Measurements from ENCODE around the gene F11R. TPM values are rescaled to one million over a fixed set of nuclear protein-coding genes. Genes with fewer than 3 reads are reported as not detected.

Gene F11R
- total and polyA plus RNA-seq, 2 experiments from 2014 or later = 0.53 to 0.76 TPM

DNA sequence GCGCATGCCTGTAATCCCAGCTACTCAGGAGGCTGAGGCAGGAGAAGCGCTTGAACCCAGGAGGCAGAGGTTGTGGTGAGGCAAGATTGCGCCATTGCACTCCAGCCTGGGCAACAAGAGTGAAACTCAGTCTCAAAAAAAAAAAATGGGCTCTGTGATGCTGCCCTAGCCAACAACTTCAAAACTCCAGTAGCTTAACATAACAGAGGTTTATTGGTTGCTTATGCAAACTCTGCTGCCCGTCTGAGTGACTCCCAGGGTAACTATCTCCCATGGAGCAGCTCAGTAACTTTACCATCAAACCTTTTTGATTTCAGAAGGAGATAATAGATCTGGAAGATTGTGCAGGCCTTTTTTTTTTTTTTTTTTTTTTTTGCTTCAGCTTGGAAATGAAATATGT is 47.5 kb downstream of the F11R start:
- H3K4me1 ChIP-seq (ENCODE audit: insufficient read depth) = no peaks in the 10 kb centered on the region
- H3F3A ChIP-seq (ENCODE audit: insufficient read depth) = no peaks in the 10 kb centered on the region
- in situ Hi-C loops (cut with MboI) = no loop called here
- H3K27me3 ChIP-seq (replicated peaks; ENCODE audit: insufficient read depth) = peaks cover 14% of the 10 kb centered on the region; the same call in 1 of the 2 replicates
- no peak overlapping the region for H3K4me3 ChIP-seq
- H2AFZ ChIP-seq = no peak overlapping the region
- H3K9ac ChIP-seq = no peak overlapping the region
- no peaks in the 10 kb centered on the region for H3K36me3 ChIP-seq (ENCODE audit: low read depth)
- TF ChIP-seq EZH2phosphoT487 (IDR thresholded peaks at IDR 0.05; ENCODE audit: insufficient read depth, low read depth) (no peak), EZH2 (IDR thresholded peaks at IDR 0.05; ENCODE audit: insufficient read depth, poor library complexity, severe bottlenecking) (no peak)
- no peaks in the 10 kb centered on the region for H4K20me1 ChIP-seq (ENCODE audit: insufficient read depth)
- H3K27ac ChIP-seq = no peak overlapping the region
- no peaks in the 10 kb centered on the region for H3K9me2 ChIP-seq (ENCODE audit: insufficient read depth)
- no peaks in the 10 kb centered on the region for H3K9me3 ChIP-seq (ENCODE audit: low read depth)
- WGBS, 2 experiments (ENCODE audit: low coverage in 1 of 2, low lambda C conversion rate in 2 of 2, missing lambda C conversion rate in 2 of 2) = 57 to 58% methylated on average over 4 of the region's 4 CpGs
- H3K4me2 ChIP-seq (ENCODE audit: unreplicated experiment) = no peak overlapping the region
- DNase-seq = no peak
- H3K79me2 ChIP-seq (ENCODE audit: insufficient read depth) = no peaks in the 10 kb centered on the region

DNA sequence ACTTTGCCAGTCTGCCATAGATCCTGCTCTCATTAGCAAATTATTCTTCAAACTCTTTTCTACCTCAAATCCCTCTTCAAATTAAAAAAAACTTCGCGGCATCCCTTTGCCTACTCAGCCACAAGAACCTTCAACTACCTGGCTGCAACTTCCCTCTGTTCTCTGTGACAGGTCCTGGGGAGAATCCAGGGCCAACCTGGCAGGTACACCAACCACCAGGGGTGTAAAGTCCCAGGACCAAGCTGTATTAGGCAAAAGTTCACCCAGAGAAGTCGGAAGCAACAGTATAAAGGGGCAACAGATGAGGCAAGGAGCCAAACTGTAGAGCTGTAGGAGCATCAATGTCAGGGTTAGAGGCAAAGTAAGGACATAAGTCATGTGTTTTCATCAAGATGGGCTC is 48.0 kb downstream of the F11R start:
- Histone ChIP-seq H2AFZ (no peak overlapping the region), H3K27ac (no peak overlapping the region), H3F3A (ENCODE audit: insufficient read depth) (no peaks in the 10 kb centered on the region), H3K9ac (no peak overlapping the region), H3K9me2 (ENCODE audit: insufficient read depth) (no peaks in the 10 kb centered on the region), H3K4me2 (ENCODE audit: unreplicated experiment) (no peak overlapping the region), H4K20me1 (ENCODE audit: insufficient read depth) (no peaks in the 10 kb centered on the region), H3K79me2 (ENCODE audit: insufficient read depth) (no peaks in the 10 kb centered on the region), H3K4me1 (ENCODE audit: insufficient read depth) (no peaks in the 10 kb centered on the region), H3K36me3 (ENCODE audit: low read depth) (no peaks in the 10 kb centered on the region), H3K27me3 (replicated peaks; ENCODE audit: insufficient read depth) (peaks cover 14% of the 10 kb centered on the region; the same call in 1 of the 2 replicates), H3K4me3 (no peak overlapping the region), H3K9me3 (ENCODE audit: low read depth) (no peaks in the 10 kb centered on the region)
- TF ChIP-seq EZH2phosphoT487 (IDR thresholded peaks at IDR 0.05; ENCODE audit: insufficient read depth, low read depth) (no peak), EZH2 (IDR thresholded peaks at IDR 0.05; ENCODE audit: insufficient read depth, poor library complexity, severe bottlenecking) (no peak)
- DNase-seq = no peak
- in situ Hi-C loops (cut with MboI) = no loop called here
- WGBS, 2 experiments (ENCODE audit: low coverage in 1 of 2, low lambda C conversion rate in 2 of 2, missing lambda C conversion rate in 2 of 2) = 18 to 27% methylated on average over 3 of the region's 3 CpGs

DNA sequence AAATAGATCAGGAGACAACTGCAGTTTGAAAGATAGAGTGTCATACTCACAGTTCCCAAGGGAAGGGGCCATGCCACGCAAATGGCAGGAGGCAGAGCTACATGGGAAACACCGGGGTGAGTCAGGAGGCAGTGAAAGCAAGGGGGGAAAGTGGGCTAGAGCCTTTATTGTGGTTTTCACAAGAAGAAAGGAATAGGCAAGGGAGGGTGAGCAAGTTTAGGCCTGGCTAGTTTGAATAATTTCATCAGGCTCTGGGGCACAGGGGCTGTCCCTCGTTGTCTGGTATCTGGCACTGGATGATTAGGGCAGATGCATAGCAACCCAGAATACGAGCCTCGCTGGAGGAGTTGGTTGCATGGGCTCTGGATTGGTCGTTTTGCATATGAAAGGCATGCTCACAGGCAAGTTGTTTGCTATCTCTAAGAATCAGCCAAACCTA is 49.3 kb downstream of the F11R start:
- Histone ChIP-seq H3F3A (ENCODE audit: insufficient read depth) (no peaks in the 10 kb centered on the region), H3K4me1 (ENCODE audit: insufficient read depth) (no peaks in the 10 kb centered on the region), H4K20me1 (ENCODE audit: insufficient read depth) (no peaks in the 10 kb centered on the region), H3K9ac (no peak overlapping the region), H2AFZ (no peak overlapping the region), H3K9me3 (ENCODE audit: low read depth) (no peaks in the 10 kb centered on the region), H3K4me3 (no peak overlapping the region), H3K36me3 (ENCODE audit: low read depth) (no peaks in the 10 kb centered on the region), H3K9me2 (ENCODE audit: insufficient read depth) (no peaks in the 10 kb centered on the region), H3K4me2 (ENCODE audit: unreplicated experiment) (no peak overlapping the region), H3K79me2 (ENCODE audit: insufficient read depth) (no peaks in the 10 kb centered on the region), H3K27me3 (replicated peaks; ENCODE audit: insufficient read depth) (peaks cover 14% of the 10 kb centered on the region; the same call in 1 of the 2 replicates), H3K27ac (no peak overlapping the region)
- 18 to 19% methylated on average over 6 of the region's 6 CpGs for WGBS, 2 experiments (ENCODE audit: low coverage in 1 of 2, low lambda C conversion rate in 2 of 2, missing lambda C conversion rate in 2 of 2)
- TF ChIP-seq EZH2phosphoT487 (IDR thresholded peaks at IDR 0.05; ENCODE audit: insufficient read depth, low read depth) (no peak), EZH2 (IDR thresholded peaks at IDR 0.05; ENCODE audit: insufficient read depth, poor library complexity, severe bottlenecking) (no peak)
- no peak for DNase-seq
- in situ Hi-C loops (cut with MboI) = no loop called here

DNA sequence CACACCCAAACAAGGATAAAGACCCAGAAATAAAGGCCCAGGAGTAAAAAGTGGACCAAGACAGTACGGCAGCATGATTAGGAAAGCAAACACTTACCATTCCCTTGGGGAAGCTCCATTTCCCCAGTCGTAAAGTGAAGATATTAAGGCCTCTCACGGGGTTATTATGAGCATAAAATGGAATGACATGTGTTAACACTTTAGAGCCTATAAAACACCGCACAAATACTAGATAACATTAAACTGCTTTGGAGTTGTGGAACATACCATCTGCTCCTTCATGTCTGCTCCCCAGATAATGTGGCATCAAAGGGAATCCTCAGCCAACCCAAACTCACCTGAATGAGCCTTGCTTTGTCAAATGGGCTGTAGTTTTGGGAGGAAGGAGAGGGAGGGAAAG is 57.4 kb downstream of the F11R start:
- H3F3A ChIP-seq (ENCODE audit: insufficient read depth) = no peaks in the 10 kb centered on the region
- 5 to 6% methylated on average over 4 of the region's 4 CpGs for WGBS, 2 experiments (ENCODE audit: low coverage in 1 of 2, low lambda C conversion rate in 2 of 2, missing lambda C conversion rate in 2 of 2)
- H3K79me2 ChIP-seq (ENCODE audit: insufficient read depth) = no peaks in the 10 kb centered on the region
- no peak overlapping the region for H3K9ac ChIP-seq
- no peak overlapping the region for H2AFZ ChIP-seq
- H3K9me2 ChIP-seq (ENCODE audit: insufficient read depth) = no peaks in the 10 kb centered on the region
- no peak overlapping the region for H3K4me3 ChIP-seq
- H3K36me3 ChIP-seq (ENCODE audit: low read depth) = no peaks in the 10 kb centered on the region
- no peak overlapping the region for H3K4me2 ChIP-seq (ENCODE audit: unreplicated experiment)
- TF ChIP-seq EZH2phosphoT487 (IDR thresholded peaks at IDR 0.05; ENCODE audit: insufficient read depth, low read depth) = no peak
- no peak for TF ChIP-seq EZH2 (IDR thresholded peaks at IDR 0.05; ENCODE audit: insufficient read depth, poor library complexity, severe bottlenecking)
- in situ Hi-C loops (cut with MboI) = no loop called here
- H3K4me1 ChIP-seq (ENCODE audit: insufficient read depth) = no peaks in the 10 kb centered on the region
- H3K27ac ChIP-seq = no peak overlapping the region
- no peaks in the 10 kb centered on the region for H3K9me3 ChIP-seq (ENCODE audit: low read depth)
- H3K27me3 ChIP-seq (replicated peaks; ENCODE audit: insufficient read depth) = peaks cover 5% of the 10 kb centered on the region; the same call in 1 of the 2 replicates
- H4K20me1 ChIP-seq (ENCODE audit: insufficient read depth) = no peaks in the 10 kb centered on the region
- no peak for DNase-seq

DNA sequence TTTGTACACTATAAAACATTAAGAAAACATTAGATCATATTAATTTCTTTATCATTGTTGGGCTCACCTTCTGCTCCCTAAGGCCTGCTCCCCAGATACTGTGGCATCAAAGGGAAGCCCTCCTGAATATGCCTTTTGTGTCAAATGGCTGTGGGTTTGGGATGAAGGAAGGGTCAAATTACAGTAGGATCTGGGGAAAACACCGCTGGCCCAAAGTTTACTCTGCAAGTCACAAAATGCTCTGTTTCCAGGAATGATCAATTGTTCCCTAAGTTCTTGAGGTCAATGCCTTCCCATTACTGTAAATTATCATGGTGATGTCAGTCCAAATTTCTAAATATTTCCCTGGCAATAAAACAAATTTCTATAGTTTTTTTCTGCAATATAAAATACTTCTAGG is 59.5 kb downstream of the F11R start:
- in situ Hi-C loops (cut with MboI) = no loop called here

More for the DNA sequence above, 59.5 kb downstream of the F11R start:
- Histone ChIP-seq H4K20me1 (ENCODE audit: insufficient read depth) (no peaks in the 10 kb centered on the region), H3K4me1 (ENCODE audit: insufficient read depth) (no peaks in the 10 kb centered on the region), H3K9me2 (ENCODE audit: insufficient read depth) (no peaks in the 10 kb centered on the region), H3K4me3 (no peak overlapping the region), H3K27ac (no peak overlapping the region), H3K9ac (no peak overlapping the region), H3F3A (ENCODE audit: insufficient read depth) (no peaks in the 10 kb centered on the region), H3K27me3 (replicated peaks; ENCODE audit: insufficient read depth) (peaks cover 8% of the 10 kb centered on the region; the same call in 1 of the 2 replicates), H3K79me2 (ENCODE audit: insufficient read depth) (no peaks in the 10 kb centered on the region), H3K9me3 (ENCODE audit: low read depth) (no peaks in the 10 kb centered on the region), H3K4me2 (ENCODE audit: unreplicated experiment) (no peak overlapping the region), H3K36me3 (ENCODE audit: low read depth) (no peaks in the 10 kb centered on the region), H2AFZ (no peak overlapping the region)
- DNase-seq = no peak
- no peak for TF ChIP-seq EZH2 (IDR thresholded peaks at IDR 0.05; ENCODE audit: insufficient read depth, poor library complexity, severe bottlenecking)
- no peak for TF ChIP-seq EZH2phosphoT487 (IDR thresholded peaks at IDR 0.05; ENCODE audit: insufficient read depth, low read depth)
- WGBS, 2 experiments (ENCODE audit: low coverage in 1 of 2, low lambda C conversion rate in 2 of 2, missing lambda C conversion rate in 2 of 2) = 0 to 11% methylated on average over 1 of the region's 1 CpG
